ENCODE data around the gene PCDHGB2.

DNA sequence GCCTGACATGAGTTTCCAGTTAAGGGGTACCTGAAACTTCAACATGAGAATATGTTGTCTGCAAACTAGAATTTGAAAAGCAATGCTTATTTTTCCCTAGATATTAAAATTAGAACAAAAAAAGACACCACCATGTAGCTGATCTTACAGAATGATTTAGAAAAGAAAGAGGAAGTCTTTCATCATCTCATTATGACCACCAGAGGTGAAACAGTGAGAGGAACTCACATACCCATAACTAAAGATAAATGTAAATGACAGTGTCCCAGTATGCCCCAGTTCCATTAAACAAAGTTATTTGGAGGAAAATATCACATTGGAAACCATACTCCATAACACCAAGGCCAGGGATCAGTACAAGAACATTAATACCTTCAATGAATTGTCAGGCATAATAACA is 46.1 kb upstream of the PCDHGB2 start:
- TF ChIP-seq, protein P1, sequence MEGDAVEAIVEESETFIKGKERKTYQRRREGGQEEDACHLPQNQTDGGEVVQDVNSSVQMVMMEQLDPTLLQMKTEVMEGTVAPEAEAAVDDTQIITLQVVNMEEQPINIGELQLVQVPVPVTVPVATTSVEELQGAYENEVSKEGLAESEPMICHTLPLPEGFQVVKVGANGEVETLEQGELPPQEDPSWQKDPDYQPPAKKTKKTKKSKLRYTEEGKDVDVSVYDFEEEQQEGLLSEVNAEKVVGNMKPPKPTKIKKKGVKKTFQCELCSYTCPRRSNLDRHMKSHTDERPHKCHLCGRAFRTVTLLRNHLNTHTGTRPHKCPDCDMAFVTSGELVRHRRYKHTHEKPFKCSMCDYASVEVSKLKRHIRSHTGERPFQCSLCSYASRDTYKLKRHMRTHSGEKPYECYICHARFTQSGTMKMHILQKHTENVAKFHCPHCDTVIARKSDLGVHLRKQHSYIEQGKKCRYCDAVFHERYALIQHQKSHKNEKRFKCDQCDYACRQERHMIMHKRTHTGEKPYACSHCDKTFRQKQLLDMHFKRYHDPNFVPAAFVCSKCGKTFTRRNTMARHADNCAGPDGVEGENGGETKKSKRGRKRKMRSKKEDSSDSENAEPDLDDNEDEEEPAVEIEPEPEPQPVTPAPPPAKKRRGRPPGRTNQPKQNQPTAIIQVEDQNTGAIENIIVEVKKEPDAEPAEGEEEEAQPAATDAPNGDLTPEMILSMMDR (conservative IDR thresholded peaks at IDR 0.05; ENCODE audit: low read length), result no peak
- no peak for TF ChIP-seq EZH2phosphoT487 (IDR thresholded peaks at IDR 0.05; ENCODE audit: borderline replicate concordance)

All from Loucy (cell line).